ENCODE data around the gene MARCHF2.

MARCHF2 gene

GRCh38 chr19:8393871-8394250 lies 19.2 kb upstream of the MARCHF2 start:
- TF ChIP-seq REST (IDR thresholded peaks at IDR 0.05; ENCODE audit: low read depth) (no peak), NFIC (IDR thresholded peaks at IDR 0.05) (no peak), YY1 (IDR thresholded peaks at IDR 0.05; ENCODE audit: low read depth) (no peak), USF1 (IDR thresholded peaks at IDR 0.05) (no peak), CEBPB (IDR thresholded peaks at IDR 0.05) (no peak), TCF12 (IDR thresholded peaks at IDR 0.05; ENCODE audit: low read depth) (no peak), EP300 (IDR thresholded peaks at IDR 0.05; ENCODE audit: borderline replicate concordance) (no peak), CREB1 (IDR thresholded peaks at IDR 0.05; ENCODE audit: low read depth) (no peak), MAX (IDR thresholded peaks at IDR 0.05) (no peak), RAD21 (IDR thresholded peaks at IDR 0.05; ENCODE audit: low read depth) (no peak), EGR1 (IDR thresholded peaks at IDR 0.05) (no peak), TEAD4 (IDR thresholded peaks at IDR 0.05) (no peak), TAF1 (IDR thresholded peaks at IDR 0.05; ENCODE audit: low read depth) (no peak), ZBTB7A (IDR thresholded peaks at IDR 0.05; ENCODE audit: low read depth) (no peak), FOXM1 (IDR thresholded peaks at IDR 0.05; ENCODE audit: borderline replicate concordance, low read depth) (no peak)

- TF ChIP-seq REST (IDR thresholded peaks at IDR 0.05; ENCODE audit: low read depth) = no peak
- no peak for TF ChIP-seq EP300 (IDR thresholded peaks at IDR 0.05; ENCODE audit: borderline replicate concordance)
- TF ChIP-seq USF1 (IDR thresholded peaks at IDR 0.05) = no peak
- no peak for TF ChIP-seq TEAD4 (IDR thresholded peaks at IDR 0.05)
- TF ChIP-seq ZBTB7A (IDR thresholded peaks at IDR 0.05; ENCODE audit: low read depth) = no peak
- TF ChIP-seq YY1 (IDR thresholded peaks at IDR 0.05; ENCODE audit: low read depth) = no peak
These were observed 17.5 kb upstream of the MARCHF2 start for GRCh38 chr19:8395621-8396082.

GRCh38 chr19:8396185-8396562 lies 16.9 kb upstream of the MARCHF2 start:
- TF ChIP-seq EGR1 (IDR thresholded peaks at IDR 0.05) (no peak), TCF12 (IDR thresholded peaks at IDR 0.05; ENCODE audit: low read depth) (no peak), CREB1 (IDR thresholded peaks at IDR 0.05; ENCODE audit: low read depth) (no peak), REST (IDR thresholded peaks at IDR 0.05; ENCODE audit: low read depth) (no peak), NFIC (IDR thresholded peaks at IDR 0.05) (no peak), MAX (IDR thresholded peaks at IDR 0.05) (no peak), RAD21 (IDR thresholded peaks at IDR 0.05; ENCODE audit: low read depth) (no peak), YY1 (IDR thresholded peaks at IDR 0.05; ENCODE audit: low read depth) (no peak), USF1 (IDR thresholded peaks at IDR 0.05) (no peak)

- TF ChIP-seq RAD21 (IDR thresholded peaks at IDR 0.05; ENCODE audit: low read depth) (peak; percentile 73), TEAD4 (IDR thresholded peaks at IDR 0.05) (no peak)
These were observed 16.4 kb upstream of the MARCHF2 start for GRCh38 chr19:8396563-8397203.

All from Ishikawa (cell line).